CD8-positive, alpha-beta memory T cell (primary cell): ENCODE results near the gene FBN2. TPM values are rescaled to one million over a fixed set of nuclear protein-coding genes. Genes with fewer than 3 reads are reported as not detected.
"Not testable (repeated sequence)": the region's sequence is repeated elsewhere in the genome, so short reads cannot be mapped to it uniquely, and the experiment has no call there.

Source experiments
- CTCF ChIA-PET: fragments of 350-600 bp; sonication (Branson Sonifier 250); formaldehyde crosslinking; loops from one replicate; lab custom pipeline; 2021; ENCODE audit warnings: antibody characterized with exemption; lab: Charles Lee
- POLR2A ChIA-PET: fragments of 350-600 bp; sonication (Branson Sonifier 250); formaldehyde crosslinking; loops from one replicate; lab custom pipeline; 2021; ENCODE audit warnings: antibody characterized with exemption; lab: Charles Lee
- DNase-seq, 5 donors: peaks; one replicate each; pipeline versions ENCODE4 v3.0.0 to v3.0.0-alpha.2; 2020 to 2022; ENCODE audit warnings: mixed read lengths in 1 of 5
- H3K27ac ChIP-seq: one replicate; pipeline ENCODE4 v1.7.0; 2013; ENCODE audit warnings: low read depth, mild to moderate bottlenecking, low read length, moderate library complexity
- H3K27me3 ChIP-seq: 2 replicates; pipeline ENCODE4 v1.7.0; 2013; ENCODE audit warnings: low read length, mild to moderate bottlenecking; ENCODE audit not compliant: insufficient read depth, poor library complexity, severe bottlenecking
- H3K36me3 ChIP-seq: 2 replicates; pipeline ENCODE4 v1.7.0; 2013; ENCODE audit warnings: mild to moderate bottlenecking, low read length, moderate library complexity; ENCODE audit not compliant: insufficient read depth
- H3K4me1 ChIP-seq: 2 replicates; pipeline ENCODE4 v1.7.0; 2013; ENCODE audit warnings: mild to moderate bottlenecking, low read length, moderate library complexity; ENCODE audit not compliant: insufficient read depth
- H3K4me3 ChIP-seq: 2 replicates; pipeline ENCODE4 v1.7.0; 2013; ENCODE audit warnings: mild to moderate bottlenecking, low read length
- H3K9me3 ChIP-seq: 2 replicates; pipeline ENCODE4 v1.7.0; 2013; ENCODE audit warnings: mild to moderate bottlenecking, low read length
- H3K27ac Mint-ChIP-seq, 8 donors: one replicate each; pipeline ENCODE4 v1.8.0; 2020 to 2021; ENCODE audit warnings: mixed read lengths in 8 of 8, mild to moderate bottlenecking in 6 of 8, inconsistent platforms in 3 of 8, moderate library complexity in 3 of 8
- H3K27me3 Mint-ChIP-seq, 2 donors: one replicate each; pipeline ENCODE4 v1.8.0; 2020 to 2021; ENCODE audit warnings: mixed read lengths in 2 of 2, mild to moderate bottlenecking in 1 of 2, moderate library complexity in 1 of 2
- H3K36me3 Mint-ChIP-seq, 3 donors: one replicate each; pipeline ENCODE4 v1.8.0; 2020 to 2021; ENCODE audit warnings: mixed read lengths in 3 of 3, inconsistent platforms in 1 of 3, mild to moderate bottlenecking in 1 of 3
- H3K4me1 Mint-ChIP-seq, 3 donors: one replicate each; pipeline ENCODE4 v1.8.0; 2020 to 2021; ENCODE audit warnings: mixed read lengths in 3 of 3, inconsistent platforms in 1 of 3, mild to moderate bottlenecking in 1 of 3
- H3K4me3 Mint-ChIP-seq, 7 donors: one replicate each; pipeline ENCODE4 v1.8.0; 2020 to 2021; ENCODE audit warnings: mixed read lengths in 7 of 7, mild to moderate bottlenecking in 6 of 7, moderate library complexity in 4 of 7, inconsistent platforms in 2 of 7
- H3K9me3 Mint-ChIP-seq, 5 donors: one replicate each; pipeline ENCODE4 v1.8.0; 2020 to 2022; ENCODE audit warnings: mixed read lengths in 5 of 5, mild to moderate bottlenecking in 3 of 5, moderate library complexity in 2 of 5, inconsistent platforms in 1 of 5
- polyA plus RNA-seq: library from polyadenylated mRNA; unstranded; fragments of 300-500 nt; fragmentation: Illumina TruSeq; gene quantifications from one replicate; pipeline ENCODE4 v1.2.3, GENCODE V29; 2021
- total RNA-seq, 2 experiments: library from RNA; stranded (reverse); gene quantifications; one replicate each; pipeline ENCODE4 v1.2.3, GENCODE V29; 2021

The FBN2 gene
- total and polyA plus RNA-seq, 3 experiments from 2014 or later, result 0.09 to 0.20 TPM; not detected in 1

DNA sequence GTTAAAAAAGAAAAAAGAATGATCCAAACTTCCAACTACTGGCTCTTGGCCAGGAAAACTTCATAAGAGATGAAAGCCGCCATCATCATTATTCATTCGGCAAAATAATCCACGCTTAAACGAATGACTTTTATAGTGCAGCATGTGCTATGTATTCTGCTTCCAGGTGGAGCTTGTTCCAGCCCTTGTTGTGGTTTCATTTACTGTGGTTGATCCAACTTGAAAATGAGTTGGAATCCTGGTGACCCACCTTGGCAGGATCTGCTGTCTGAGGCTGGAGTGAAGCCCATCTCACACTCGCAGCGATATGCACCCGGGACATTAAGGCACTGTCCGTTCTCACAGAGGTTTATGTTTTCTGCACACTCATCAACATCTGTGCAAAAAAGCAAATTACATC lies 209.6 kb downstream of the FBN2 start:
- DNase-seq, result no peak
- no peak overlapping the region for H3K27ac ChIP-seq
- no peak overlapping the region for H3K4me3 Mint-ChIP-seq
- H3K4me3 ChIP-seq, result no peak overlapping the region
- no peaks in the 10 kb centered on the region for H3K36me3 ChIP-seq
- H3K27ac Mint-ChIP-seq, result no peak overlapping the region
- no peaks in the 10 kb centered on the region for H3K9me3 ChIP-seq
- no peaks in the 10 kb centered on the region for H3K27me3 ChIP-seq
- peaks cover 0 to 2% of the 10 kb centered on the region in 2 donors for H3K27me3 Mint-ChIP-seq
- ChIA-PET POLR2A (no interaction called here), CTCF (no interaction called here)
- H3K4me1 ChIP-seq, result no peaks in the 10 kb centered on the region
- no peaks in the 10 kb centered on the region for H3K36me3 Mint-ChIP-seq
- H3K9me3 Mint-ChIP-seq, result peaks cover 0 to 3% (median 2%) of the 10 kb centered on the region in 5 donors
- H3K4me1 Mint-ChIP-seq, result no peaks in the 10 kb centered on the region

DNA sequence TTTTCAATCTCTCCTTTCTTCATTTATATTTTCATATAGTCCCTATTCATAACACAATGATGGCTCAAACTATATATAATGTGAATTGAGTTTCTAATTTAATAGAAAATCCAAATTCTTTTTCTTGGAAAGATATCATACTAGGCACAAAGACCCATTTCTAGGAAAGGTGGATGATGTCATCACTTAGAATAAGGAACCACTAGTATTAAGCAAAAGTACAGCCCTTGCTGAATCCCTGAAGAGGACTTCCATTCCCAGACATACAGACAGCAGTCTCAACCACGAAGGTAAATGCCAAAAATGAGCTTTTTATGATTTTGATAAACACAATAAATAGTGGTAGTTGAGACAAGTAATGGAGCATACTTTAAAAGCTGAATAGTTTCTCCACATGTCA lies 210.0 kb downstream of the FBN2 start:
- no peaks in the 10 kb centered on the region for H3K36me3 ChIP-seq
- no peaks in the 10 kb centered on the region for H3K27me3 ChIP-seq
- H3K4me3 ChIP-seq, result no peak overlapping the region
- H3K27me3 Mint-ChIP-seq, result peaks cover 0 to 2% of the 10 kb centered on the region in 2 donors
- H3K4me1 ChIP-seq, result no peaks in the 10 kb centered on the region
- H3K4me3 Mint-ChIP-seq, result no peak overlapping the region
- peaks cover 0 to 3% (median 2%) of the 10 kb centered on the region in 5 donors for H3K9me3 Mint-ChIP-seq
- DNase-seq, result no peak
- H3K4me1 Mint-ChIP-seq, result no peaks in the 10 kb centered on the region
- POLR2A ChIA-PET, result no interaction called here
- H3K9me3 ChIP-seq, result no peaks in the 10 kb centered on the region
- H3K36me3 Mint-ChIP-seq, result no peaks in the 10 kb centered on the region
- no peak overlapping the region for H3K27ac Mint-ChIP-seq
- CTCF ChIA-PET, result no interaction called here
- no peak overlapping the region for H3K27ac ChIP-seq

DNA sequence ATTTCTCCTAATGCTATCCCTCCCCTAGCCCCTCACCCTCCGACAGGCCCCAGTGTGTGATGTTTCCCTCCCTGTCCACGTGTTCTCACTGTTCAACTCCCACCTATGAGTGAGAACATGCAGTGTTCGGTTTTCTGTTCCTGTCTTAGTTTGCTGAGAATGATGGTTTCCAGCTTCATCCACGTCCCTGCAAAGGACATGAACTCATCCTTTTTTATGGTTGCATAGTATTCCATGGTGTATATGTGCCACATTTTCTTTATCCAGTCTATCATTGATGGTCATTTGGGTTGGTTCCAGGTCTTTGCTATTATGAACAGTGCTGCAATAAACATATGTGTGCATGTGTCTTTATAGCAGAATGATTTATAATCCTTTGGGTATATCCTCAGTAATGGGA lies 216.6 kb downstream of the FBN2 start:
- H3K9me3 ChIP-seq, DNase-seq, H3K36me3 ChIP-seq, H3K27me3 ChIP-seq, H3K4me3 Mint-ChIP-seq, CTCF ChIA-PET, H3K27me3 Mint-ChIP-seq, H3K27ac ChIP-seq, H3K4me3 ChIP-seq, H3K4me1 Mint-ChIP-seq, POLR2A ChIA-PET, H3K9me3 Mint-ChIP-seq, H3K36me3 Mint-ChIP-seq, H3K27ac Mint-ChIP-seq, H3K4me1 ChIP-seq: not testable (repeated sequence)

DNA sequence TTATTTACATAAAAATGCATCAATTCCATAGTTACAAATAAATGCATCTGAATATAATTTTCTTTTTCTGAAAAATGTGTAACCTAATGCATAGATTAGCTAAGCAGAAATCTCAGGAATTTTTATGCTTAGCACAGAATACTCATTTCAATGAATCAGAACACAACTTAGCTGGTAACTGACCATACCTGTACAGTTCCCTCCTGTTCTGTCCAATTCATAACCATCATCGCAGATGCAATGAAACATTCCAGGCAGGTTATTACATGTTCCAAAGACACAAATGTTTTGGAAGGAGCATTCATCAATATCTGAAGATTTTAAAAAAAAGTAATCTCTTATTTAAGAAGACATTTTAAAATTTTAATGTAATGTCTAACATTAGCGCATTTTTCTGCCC lies 219.4 kb downstream of the FBN2 start:
- Histone ChIP-seq H3K4me1 (no peaks in the 10 kb centered on the region), H3K27ac (no peak overlapping the region), H3K36me3 (no peaks in the 10 kb centered on the region), H3K9me3 (no peaks in the 10 kb centered on the region), H3K4me3 (no peak overlapping the region), H3K27me3 (no peaks in the 10 kb centered on the region)
- H3K9me3 Mint-ChIP-seq, result peaks cover 0 to 6% (median 0%) of the 10 kb centered on the region in 5 donors
- no peaks in the 10 kb centered on the region for H3K4me1 Mint-ChIP-seq
- no peak overlapping the region for H3K27ac Mint-ChIP-seq
- H3K36me3 Mint-ChIP-seq, result no peaks in the 10 kb centered on the region
- ChIA-PET POLR2A (no interaction called here), CTCF (no interaction called here)
- H3K4me3 Mint-ChIP-seq, result no peak overlapping the region
- peaks cover 0 to 2% of the 10 kb centered on the region in 2 donors for H3K27me3 Mint-ChIP-seq
- DNase-seq, result no peak

DNA sequence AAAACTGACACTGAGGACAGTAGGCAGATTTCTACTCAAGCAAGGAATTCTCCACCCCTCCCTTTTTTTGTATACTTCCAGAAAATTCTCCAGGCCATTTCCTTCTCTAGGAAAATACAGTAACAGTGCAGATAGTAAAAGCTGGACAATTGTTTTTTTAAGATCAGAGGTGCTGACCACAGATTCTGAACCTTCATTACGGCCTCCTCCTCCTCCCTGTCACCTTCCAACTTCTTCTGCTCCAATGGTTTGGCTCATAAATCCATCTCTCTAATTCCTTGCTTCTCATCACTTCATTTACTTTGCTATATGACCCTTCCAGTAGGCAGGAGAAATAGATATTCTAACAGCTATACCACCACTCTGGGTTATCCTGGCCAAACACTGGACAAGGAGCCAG lies 220.6 kb downstream of the FBN2 start:
- Mint-ChIP-seq H3K9me3 (peaks cover 0 to 6% (median 0%) of the 10 kb centered on the region in 5 donors), H3K36me3 (no peaks in the 10 kb centered on the region), H3K27me3 (peaks cover 0 to 2% of the 10 kb centered on the region in 2 donors), H3K4me1 (no peaks in the 10 kb centered on the region), H3K4me3 (no peak overlapping the region), H3K27ac (no peak overlapping the region)
- DNase-seq, result no peak
- Histone ChIP-seq H3K27me3 (no peaks in the 10 kb centered on the region), H3K9me3 (no peaks in the 10 kb centered on the region), H3K27ac (no peak overlapping the region), H3K36me3 (no peaks in the 10 kb centered on the region), H3K4me1 (no peaks in the 10 kb centered on the region), H3K4me3 (no peak overlapping the region)
- ChIA-PET CTCF (no interaction called here), POLR2A (no interaction called here)

DNA sequence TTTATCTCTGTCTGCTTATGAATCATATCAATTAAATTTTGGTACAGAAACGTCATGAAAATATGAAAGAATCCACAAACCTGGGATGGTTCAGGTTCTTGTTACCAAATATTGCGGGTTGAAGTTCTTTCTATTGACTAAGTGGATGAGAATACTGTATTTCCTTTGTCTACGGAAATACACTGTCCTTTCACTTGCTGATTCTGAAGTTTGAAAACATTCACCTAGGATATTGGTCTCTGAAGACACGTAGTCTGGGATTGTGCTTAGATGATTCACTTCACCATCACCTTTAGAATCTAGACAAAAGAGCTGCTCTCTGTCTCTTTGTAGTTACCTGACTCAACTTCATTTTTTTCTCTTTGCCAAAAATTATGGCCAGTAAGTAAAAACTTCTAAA lies 222.4 kb downstream of the FBN2 start:
- no peaks in the 10 kb centered on the region for H3K4me1 Mint-ChIP-seq
- peaks cover 0 to 2% (median 0%) of the 10 kb centered on the region in 5 donors for H3K9me3 Mint-ChIP-seq
- H3K4me3 Mint-ChIP-seq, result no peak overlapping the region
- Histone ChIP-seq H3K36me3 (no peaks in the 10 kb centered on the region), H3K27me3 (no peaks in the 10 kb centered on the region), H3K9me3 (no peaks in the 10 kb centered on the region), H3K27ac (no peak overlapping the region), H3K4me3 (no peak overlapping the region), H3K4me1 (no peaks in the 10 kb centered on the region)
- H3K36me3 Mint-ChIP-seq, result no peaks in the 10 kb centered on the region
- POLR2A ChIA-PET, result no interaction called here
- peaks cover 0 to 2% of the 10 kb centered on the region in 2 donors for H3K27me3 Mint-ChIP-seq
- CTCF ChIA-PET, result no interaction called here
- no peak for DNase-seq
- no peak overlapping the region for H3K27ac Mint-ChIP-seq

DNA sequence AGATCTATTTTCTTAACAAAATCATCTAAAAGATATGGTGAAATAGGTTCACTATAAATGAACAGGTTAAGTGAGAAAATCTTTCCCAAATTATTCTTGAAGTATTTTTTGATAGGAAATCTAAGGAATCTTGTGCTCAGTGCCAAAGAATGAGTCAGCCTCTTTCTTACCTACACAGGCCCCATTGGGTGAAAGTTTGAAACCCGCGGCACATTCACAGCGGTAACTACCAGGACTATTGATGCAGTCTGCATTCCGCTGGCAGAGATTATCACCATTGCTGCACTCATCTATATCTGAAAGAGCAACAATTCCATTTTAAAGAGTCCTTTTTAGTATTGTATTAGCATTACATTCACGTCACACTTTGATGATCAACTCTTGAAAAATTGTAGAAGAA lies 232.7 kb downstream of the FBN2 start:
- no peak overlapping the region for H3K4me3 ChIP-seq
- no peak overlapping the region for H3K27ac ChIP-seq
- no peaks in the 10 kb centered on the region for H3K4me1 ChIP-seq
- ChIA-PET POLR2A (no interaction called here), CTCF (no interaction called here)
- no peaks in the 10 kb centered on the region for H3K9me3 ChIP-seq
- Mint-ChIP-seq H3K9me3 (peaks cover 0 to 6% (median 0%) of the 10 kb centered on the region in 5 donors), H3K36me3 (no peaks in the 10 kb centered on the region), H3K4me1 (no peaks in the 10 kb centered on the region), H3K4me3 (no peak overlapping the region), H3K27ac (no peak overlapping the region), H3K27me3 (no peaks in the 10 kb centered on the region)
- no peaks in the 10 kb centered on the region for H3K36me3 ChIP-seq
- DNase-seq, result no peak
- no peaks in the 10 kb centered on the region for H3K27me3 ChIP-seq

DNA sequence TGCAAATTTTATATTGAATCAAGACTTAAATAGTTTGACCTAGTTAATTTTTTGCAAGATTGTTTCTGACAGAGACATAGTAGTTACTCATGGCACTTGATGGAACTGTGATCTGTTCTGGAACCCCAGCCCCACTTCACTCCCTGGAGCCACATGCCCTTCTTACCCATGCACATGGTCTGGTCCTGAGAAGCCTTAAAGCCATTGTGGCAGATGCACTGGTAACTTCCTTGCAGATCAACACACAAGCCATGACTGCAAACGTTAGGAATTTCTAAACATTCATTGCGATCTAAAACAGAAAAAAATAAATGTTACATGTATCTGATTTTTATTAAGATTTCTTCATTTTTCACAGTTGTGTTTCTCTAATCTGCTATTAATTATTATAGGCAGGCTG lies 233.3 kb downstream of the FBN2 start:
- no peak overlapping the region for H3K4me3 Mint-ChIP-seq
- Histone ChIP-seq H3K27ac (no peak overlapping the region), H3K4me1 (no peaks in the 10 kb centered on the region), H3K4me3 (no peak overlapping the region), H3K36me3 (no peaks in the 10 kb centered on the region), H3K9me3 (no peaks in the 10 kb centered on the region), H3K27me3 (no peaks in the 10 kb centered on the region)
- H3K27me3 Mint-ChIP-seq, result no peaks in the 10 kb centered on the region
- H3K36me3 Mint-ChIP-seq, result no peaks in the 10 kb centered on the region
- H3K9me3 Mint-ChIP-seq, result peaks cover 0 to 6% (median 0%) of the 10 kb centered on the region in 5 donors
- no peak for DNase-seq
- CTCF ChIA-PET, result no interaction called here
- no peak overlapping the region for H3K27ac Mint-ChIP-seq
- no peaks in the 10 kb centered on the region for H3K4me1 Mint-ChIP-seq
- POLR2A ChIA-PET, result no interaction called here

DNA sequence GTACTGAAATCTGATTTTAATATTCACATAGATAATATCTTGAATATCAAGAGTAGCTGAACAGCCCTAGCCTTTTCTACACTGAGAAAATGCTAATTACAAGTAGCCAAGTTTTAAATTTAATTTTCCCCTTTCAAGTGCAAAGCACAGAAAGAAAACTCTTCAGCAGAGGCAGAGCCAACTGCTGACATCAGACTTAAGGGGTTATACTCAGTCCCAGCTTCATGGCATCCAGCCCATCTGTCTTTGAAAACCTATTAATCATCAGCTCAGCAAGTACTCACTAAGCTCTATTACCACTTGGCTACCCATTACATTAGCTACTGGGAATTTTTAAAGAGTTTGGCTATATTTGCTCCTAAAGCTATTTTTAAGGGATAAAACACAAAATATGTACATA lies 234.0 kb downstream of the FBN2 start:
- Histone ChIP-seq H3K4me1 (no peaks in the 10 kb centered on the region), H3K4me3 (no peak overlapping the region), H3K27ac (no peak overlapping the region), H3K36me3 (no peaks in the 10 kb centered on the region), H3K9me3 (no peaks in the 10 kb centered on the region), H3K27me3 (no peaks in the 10 kb centered on the region)
- Mint-ChIP-seq H3K4me3 (no peak overlapping the region), H3K4me1 (no peaks in the 10 kb centered on the region), H3K9me3 (peaks cover 0 to 6% (median 0%) of the 10 kb centered on the region in 5 donors), H3K36me3 (no peaks in the 10 kb centered on the region), H3K27ac (no peak overlapping the region), H3K27me3 (no peaks in the 10 kb centered on the region)
- CTCF ChIA-PET, result no interaction called here
- POLR2A ChIA-PET, result no interaction called here
- no peak for DNase-seq
